ENCODE data around the gene GAS6.

The GAS6 gene

DNA sequence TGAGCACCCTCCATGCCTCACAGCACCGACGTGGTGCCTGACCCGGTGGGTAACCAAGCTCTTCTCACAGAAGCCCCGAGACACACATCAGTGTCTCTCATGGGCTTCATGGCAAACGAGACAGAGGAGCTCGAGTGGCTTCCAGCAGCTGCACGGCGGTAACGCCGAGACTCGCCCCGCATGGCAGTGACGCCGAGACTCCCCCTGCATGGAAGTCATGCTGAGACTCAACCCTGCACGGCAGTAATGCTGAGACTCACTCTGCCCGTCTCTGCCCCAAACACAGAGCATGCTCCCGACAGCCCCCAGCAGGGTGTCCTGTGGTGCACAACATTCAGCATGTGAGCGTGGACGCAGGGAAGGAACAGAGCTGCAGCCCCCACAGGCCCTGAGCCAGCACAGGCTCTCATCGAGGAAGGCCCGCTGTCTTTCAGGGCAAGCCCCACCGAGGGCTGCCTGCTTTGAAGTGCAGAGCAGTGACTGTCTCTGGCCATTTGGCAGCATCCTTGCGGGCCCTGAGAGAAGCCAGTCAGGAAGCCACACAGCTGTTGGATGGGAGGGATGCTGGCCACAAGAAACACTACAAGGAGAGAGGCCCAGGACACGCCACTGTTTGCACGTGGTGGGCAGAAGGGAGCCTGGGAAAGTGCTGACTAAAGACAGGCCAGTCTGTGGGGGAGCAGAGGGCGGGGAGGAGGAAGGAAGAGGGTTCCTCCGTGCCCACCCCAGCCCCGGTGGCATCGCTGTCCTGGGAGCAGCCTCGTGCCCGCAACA, 9.5 kb downstream of the GAS6 start:
- ChIA-PET CTCF (no interaction called here), POLR2A (no interaction called here)
- no peak for DNase-seq (ENCODE audit: extremely low spot score)
- TF ChIP-seq, protein P1, sequence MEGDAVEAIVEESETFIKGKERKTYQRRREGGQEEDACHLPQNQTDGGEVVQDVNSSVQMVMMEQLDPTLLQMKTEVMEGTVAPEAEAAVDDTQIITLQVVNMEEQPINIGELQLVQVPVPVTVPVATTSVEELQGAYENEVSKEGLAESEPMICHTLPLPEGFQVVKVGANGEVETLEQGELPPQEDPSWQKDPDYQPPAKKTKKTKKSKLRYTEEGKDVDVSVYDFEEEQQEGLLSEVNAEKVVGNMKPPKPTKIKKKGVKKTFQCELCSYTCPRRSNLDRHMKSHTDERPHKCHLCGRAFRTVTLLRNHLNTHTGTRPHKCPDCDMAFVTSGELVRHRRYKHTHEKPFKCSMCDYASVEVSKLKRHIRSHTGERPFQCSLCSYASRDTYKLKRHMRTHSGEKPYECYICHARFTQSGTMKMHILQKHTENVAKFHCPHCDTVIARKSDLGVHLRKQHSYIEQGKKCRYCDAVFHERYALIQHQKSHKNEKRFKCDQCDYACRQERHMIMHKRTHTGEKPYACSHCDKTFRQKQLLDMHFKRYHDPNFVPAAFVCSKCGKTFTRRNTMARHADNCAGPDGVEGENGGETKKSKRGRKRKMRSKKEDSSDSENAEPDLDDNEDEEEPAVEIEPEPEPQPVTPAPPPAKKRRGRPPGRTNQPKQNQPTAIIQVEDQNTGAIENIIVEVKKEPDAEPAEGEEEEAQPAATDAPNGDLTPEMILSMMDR (IDR thresholded peaks at IDR 0.05; ENCODE audit: control extremely low read depth, extremely low read depth, low read depth, missing control alignments): no peak

DNA sequence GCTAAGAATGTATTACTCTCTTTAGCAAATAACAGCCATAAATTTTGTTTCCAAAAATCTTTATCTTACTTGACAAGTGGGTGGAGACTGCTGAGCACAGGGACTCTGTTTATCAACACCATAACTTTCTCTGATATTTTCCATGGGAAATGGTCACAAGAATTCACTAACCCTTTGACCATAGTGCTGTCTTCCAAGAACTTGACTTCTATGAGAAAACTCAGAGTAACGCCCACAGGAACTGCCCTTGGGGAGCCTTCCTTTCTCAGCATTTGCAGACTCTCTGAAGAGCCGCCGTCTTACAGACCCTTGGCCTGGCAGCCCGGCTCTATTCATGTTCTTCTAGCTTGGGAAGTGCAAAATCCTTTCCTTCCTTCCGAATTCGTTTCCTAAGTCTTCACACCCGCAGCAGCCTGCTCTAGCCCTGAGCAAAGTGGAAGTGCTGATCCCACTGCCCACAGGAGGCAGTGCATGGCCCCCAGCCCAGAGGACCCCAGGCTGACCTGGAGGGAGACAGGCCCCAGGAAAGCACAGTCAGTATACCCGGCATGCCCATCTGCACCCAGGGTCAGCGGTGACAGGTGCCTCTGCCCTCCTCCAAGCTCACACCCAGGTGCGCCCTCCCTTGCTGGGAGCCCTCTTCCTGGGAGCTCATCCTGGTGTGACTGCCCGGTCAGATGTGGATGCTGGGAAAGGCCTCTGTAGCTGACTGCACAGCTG, 10.2 kb downstream of the GAS6 start:
- POLR2A ChIA-PET: no interaction called here
- CTCF ChIA-PET: no interaction called here
- TF ChIP-seq, protein P1 (IDR thresholded peaks at IDR 0.05; ENCODE audit: control extremely low read depth, extremely low read depth, low read depth, missing control alignments): no peak

DNA sequence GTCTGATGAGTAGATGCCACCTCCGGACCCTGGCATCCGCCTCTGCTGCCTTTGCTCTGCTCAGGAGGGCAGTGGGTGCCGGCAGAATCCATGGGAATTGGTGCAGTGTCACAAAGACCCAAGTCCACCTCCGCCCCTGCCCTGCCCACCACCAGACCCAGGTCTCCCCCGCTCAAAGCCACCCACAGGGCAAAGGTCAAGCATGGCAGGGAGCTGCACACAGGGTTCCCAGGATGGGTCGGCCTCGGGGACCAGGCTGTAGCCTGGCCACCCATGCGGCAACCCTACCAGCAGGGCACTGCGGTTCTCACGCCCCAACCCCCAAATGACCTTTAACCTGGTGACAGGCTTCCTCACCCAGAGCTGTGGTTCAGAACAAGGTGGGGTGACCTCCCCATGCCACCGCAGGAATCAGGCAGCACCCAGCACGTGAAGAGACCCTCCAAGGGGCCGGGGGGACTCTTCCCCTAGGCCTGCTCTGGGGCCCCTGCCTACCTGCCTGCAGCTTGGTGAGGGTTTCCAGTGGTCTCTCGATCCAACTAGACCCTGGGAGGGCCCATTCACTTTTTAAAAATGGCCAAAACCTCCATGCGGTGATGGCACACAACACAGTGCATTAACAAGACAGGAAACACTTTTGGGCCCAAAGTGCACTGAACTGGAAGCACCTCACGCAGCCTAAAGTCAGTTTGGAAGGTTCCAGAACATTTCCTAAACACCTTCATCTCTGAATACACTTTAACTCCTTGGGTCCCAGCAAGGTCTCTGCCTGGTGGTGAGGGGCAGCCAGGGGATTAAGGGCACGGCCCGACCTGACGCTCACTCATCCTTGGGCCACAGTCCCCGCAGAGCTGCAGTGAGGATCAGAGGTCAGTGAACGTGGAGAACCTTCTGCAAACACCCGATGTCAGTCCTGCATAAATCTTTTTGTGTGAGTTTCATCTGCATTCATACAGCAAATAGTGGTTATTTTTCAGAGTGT, 11.0 kb downstream of the GAS6 start:
- DNase-seq (ENCODE audit: extremely low spot score): no peak
- CTCF ChIA-PET: no interaction called here
- TF ChIP-seq, protein P1 (IDR thresholded peaks at IDR 0.05; ENCODE audit: control extremely low read depth, extremely low read depth, low read depth, missing control alignments): no peak
- POLR2A ChIA-PET: no interaction called here

More for the DNA sequence above, 10.2 kb downstream of the GAS6 start:
- DNase-seq (ENCODE audit: extremely low spot score): no peak

DNA sequence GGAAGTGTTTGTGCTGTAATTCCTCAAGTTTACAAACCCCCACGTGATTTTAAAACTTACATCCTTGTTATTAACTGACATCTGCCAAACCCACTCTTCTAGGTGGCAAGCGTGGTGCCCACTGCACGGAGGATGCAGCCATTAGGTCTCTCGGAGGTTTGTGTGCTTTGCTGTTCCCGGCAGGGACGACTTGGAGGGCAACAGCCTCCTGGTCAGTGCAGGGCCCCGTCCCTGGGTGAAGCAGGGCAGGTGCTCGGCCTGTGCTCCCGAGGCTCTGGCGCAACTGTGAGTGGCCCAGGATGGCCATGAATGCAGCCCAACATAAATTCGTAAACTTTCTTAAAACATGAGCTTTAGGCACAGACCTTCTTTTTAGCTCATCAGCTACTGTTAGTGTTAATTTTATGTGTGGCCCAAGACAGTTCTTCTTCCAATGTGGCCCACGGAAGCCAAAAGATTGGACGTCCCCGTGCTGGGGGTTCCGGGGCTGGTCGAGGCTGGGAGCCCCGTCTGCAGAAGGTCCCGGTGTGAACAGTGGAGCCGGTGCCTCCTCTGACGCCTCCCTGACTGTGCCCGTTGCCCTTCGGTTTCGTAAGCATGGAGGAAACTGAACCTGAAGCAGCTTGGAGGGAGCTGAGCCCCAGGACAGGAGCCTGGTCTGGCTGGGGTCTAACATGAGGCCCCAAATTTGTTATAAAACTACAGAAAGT, 11.9 kb downstream of the GAS6 start:
- POLR2A ChIA-PET: no interaction called here

DNA sequence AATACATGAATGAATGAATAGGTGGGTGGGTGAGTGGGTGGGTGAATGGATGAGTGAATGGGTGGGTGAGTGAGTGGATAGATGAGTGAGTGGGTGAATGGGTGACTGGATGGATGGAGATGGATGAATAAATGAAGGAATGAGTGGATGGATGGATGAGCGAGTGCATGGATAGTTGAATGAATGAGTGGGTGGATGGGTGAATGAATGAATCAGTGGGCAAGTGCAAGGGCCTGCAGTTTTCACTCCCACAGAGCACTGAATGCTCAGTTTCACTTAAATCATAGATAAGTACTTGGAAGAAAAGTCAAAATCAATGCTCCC, 12.4 kb downstream of the GAS6 start:
- POLR2A ChIA-PET: no interaction called here
- TF ChIP-seq, protein P1 (IDR thresholded peaks at IDR 0.05; ENCODE audit: control extremely low read depth, extremely low read depth, low read depth, missing control alignments): no peak
- CTCF ChIA-PET: no interaction called here
- no peak for DNase-seq (ENCODE audit: extremely low spot score)

More for the DNA sequence above, 11.9 kb downstream of the GAS6 start:
- TF ChIP-seq, protein P1 (IDR thresholded peaks at IDR 0.05; ENCODE audit: control extremely low read depth, extremely low read depth, low read depth, missing control alignments): no peak
- CTCF ChIA-PET: no interaction called here
- no peak for DNase-seq (ENCODE audit: extremely low spot score)
